Mesodermal cell (in vitro differentiated cells): ENCODE results near the gene NOTCH1.
A peak's percentile ranks its signal among the peaks of the same experiment; 100 is the strongest.

Experiments
- H3K27ac ChIP-seq: 2 replicates; pipeline ENCODE4 v1.7.0; 2013; ENCODE audit warnings: mild to moderate bottlenecking, low read depth, low read length, moderate library complexity; ENCODE audit not compliant: severe bottlenecking
- H3K36me3 ChIP-seq: 2 replicates; pipeline ENCODE4 v1.7.1; 2013; ENCODE audit warnings: mild to moderate bottlenecking, low read length, moderate library complexity; ENCODE audit not compliant: control insufficient read depth, insufficient read depth
- H3K4me1 ChIP-seq: one replicate; pipeline ENCODE4 v1.7.1; 2013; ENCODE audit warnings: mild to moderate bottlenecking, low read length; ENCODE audit not compliant: insufficient read depth, control insufficient read depth, poor library complexity, severe bottlenecking
- H3K4me3 ChIP-seq: 2 replicates; pipeline ENCODE4 v1.7.0; 2013; ENCODE audit warnings: low read length, control low read depth, mild to moderate bottlenecking; ENCODE audit not compliant: insufficient read depth, poor library complexity, severe bottlenecking; ENCODE audit errors: extremely low read depth
- H3K9me3 ChIP-seq: 2 replicates; pipeline ENCODE4 v1.7.1; 2013; ENCODE audit warnings: mild to moderate bottlenecking, low read length, moderate library complexity; ENCODE audit not compliant: control insufficient read depth
- WGBS, 2 experiments: methylation state at CpG; one replicate each; pipeline ENCODE4 v1.1.5; 2013; ENCODE audit warnings: missing lambda C conversion rate in 2 of 2; ENCODE audit not compliant: insufficient coverage in 2 of 2; 5-methylcytosine and 5-hydroxymethylcytosine counted together

The NOTCH1 gene

DNA sequence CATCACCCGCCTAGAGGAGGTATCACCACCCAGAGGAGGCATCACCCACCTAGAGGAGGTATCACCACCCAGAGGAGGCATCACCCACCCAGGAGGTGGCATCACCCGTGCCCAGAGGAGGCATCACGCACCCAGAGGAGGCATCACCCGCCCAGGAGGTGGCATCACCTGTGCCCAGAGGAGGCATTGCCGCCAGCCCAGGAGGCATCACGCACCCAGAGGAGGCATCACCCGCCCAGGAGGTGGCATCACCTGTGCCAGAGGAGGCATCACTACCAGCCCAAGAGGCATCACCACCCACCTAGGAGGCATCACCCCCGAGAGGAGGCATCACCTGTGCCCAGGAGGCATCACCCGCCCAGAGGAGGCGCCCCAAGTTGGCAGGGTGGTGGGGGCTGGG, 2.6 kb downstream of the NOTCH1 start:
- Histone ChIP-seq H3K4me1 (peaks cover 16% of the 10 kb centered on the region), H3K9me3 (no peaks in the 10 kb centered on the region), H3K36me3 (peaks cover 53% of the 10 kb centered on the region), H3K4me3 (peak overlapping the region; percentile 92), H3K27ac (no peak overlapping the region)
- WGBS, 2 experiments: 97 to 99% methylated on average over 7 to 9 of the region's 10 CpGs

DNA sequence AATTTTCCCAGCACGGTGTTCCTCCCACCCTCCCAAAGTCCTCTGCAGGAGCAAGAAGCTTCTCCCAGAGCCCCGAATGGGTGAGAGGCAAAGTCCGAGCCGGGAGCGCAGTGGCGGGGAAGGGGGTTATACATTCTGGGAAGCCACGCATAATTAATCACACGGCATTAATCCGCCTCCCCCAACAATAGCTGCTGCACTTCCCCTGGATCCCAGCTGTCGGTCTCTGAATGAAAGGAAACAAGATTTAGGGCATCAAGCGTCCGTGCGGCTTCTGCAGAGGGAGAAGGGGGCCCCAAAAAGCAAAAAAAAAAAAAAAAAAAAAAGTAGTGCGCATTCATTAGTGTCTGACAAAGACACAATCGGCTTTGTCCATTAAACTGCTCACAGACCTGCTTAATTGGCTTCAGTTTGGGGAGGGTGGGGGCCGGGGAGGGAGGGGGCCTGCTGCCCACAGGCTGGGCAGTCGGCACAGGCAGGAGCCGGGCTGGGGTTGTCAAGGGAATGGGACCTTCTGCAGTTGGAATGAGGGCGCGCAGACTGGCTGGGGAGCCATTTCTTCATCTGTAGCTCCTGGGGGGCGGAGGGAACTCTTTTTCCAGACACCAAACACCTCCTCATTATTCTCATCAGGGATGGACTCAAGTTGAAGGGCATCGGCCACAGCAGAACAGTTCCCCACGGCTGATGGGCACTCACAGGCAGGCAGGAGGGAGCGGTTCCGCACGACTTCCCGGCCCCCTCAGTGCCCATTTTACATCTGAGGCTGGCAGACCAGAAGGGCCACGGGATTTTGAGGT, 3.4 kb downstream of the NOTCH1 start:
- Histone ChIP-seq H3K4me1 (peaks cover 12% of the 10 kb centered on the region), H3K9me3 (no peaks in the 10 kb centered on the region), H3K27ac (peak overlapping the region; percentile 23), H3K36me3 (peaks cover 58% of the 10 kb centered on the region), H3K4me3 (no peak overlapping the region)
- 88 to 89% methylated on average over 11 to 18 of the region's 28 CpGs for WGBS, 2 experiments

DNA sequence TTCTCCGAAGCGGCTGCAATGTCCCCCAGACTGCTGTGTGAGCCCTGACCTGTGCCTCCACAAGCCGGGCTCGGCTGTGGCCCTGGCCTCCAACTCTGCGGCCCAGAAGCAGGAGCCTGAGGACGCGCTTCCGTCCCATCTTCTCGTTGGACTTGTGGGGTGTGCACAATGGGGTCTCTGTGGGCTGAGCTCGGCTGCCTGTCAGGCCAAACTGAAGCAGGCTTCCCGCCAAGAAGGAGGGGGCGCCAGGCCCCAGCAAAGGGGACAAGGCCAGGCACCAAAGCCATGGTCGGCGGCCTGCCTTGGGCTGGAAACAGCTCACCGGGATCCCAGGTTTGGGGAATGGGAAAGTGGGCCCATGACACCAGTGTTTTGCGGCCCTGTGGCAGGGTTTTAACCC, 4.1 kb downstream of the NOTCH1 start:
- Histone ChIP-seq H3K27ac (peak overlapping the region; percentile 49), H3K4me3 (no peak overlapping the region), H3K4me1 (peaks cover 4% of the 10 kb centered on the region), H3K36me3 (peaks cover 58% of the 10 kb centered on the region), H3K9me3 (no peaks in the 10 kb centered on the region)
- 91 to 94% methylated on average over 16 of the region's 16 CpGs for WGBS, 2 experiments

DNA sequence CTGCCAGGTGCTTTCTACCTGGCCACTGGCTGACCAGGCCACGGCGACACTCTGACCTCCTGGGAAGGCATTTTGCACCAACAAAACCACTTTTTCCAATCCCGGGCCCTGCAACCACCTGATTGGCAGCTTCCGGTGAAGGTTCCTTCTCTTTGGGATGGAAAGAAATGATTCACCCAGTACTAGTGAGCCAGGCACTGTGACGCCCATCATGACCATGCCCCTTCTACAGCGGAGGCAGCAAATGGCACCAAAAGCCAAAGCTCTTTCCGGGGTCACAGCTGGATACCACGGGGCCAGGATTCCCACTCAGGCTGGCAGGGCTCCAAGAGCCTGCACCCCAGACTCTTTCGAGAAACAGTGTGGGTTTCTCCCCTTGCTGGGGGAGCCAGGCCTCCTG, 4.7 kb downstream of the NOTCH1 start:
- Histone ChIP-seq H3K36me3 (peaks cover 63% of the 10 kb centered on the region), H3K4me1 (peaks cover 3% of the 10 kb centered on the region), H3K9me3 (no peaks in the 10 kb centered on the region), H3K27ac (peak overlapping the region; percentile 49), H3K4me3 (no peak overlapping the region)
- WGBS, 2 experiments: 95 to 99% methylated on average over 9 of the region's 9 CpGs

DNA sequence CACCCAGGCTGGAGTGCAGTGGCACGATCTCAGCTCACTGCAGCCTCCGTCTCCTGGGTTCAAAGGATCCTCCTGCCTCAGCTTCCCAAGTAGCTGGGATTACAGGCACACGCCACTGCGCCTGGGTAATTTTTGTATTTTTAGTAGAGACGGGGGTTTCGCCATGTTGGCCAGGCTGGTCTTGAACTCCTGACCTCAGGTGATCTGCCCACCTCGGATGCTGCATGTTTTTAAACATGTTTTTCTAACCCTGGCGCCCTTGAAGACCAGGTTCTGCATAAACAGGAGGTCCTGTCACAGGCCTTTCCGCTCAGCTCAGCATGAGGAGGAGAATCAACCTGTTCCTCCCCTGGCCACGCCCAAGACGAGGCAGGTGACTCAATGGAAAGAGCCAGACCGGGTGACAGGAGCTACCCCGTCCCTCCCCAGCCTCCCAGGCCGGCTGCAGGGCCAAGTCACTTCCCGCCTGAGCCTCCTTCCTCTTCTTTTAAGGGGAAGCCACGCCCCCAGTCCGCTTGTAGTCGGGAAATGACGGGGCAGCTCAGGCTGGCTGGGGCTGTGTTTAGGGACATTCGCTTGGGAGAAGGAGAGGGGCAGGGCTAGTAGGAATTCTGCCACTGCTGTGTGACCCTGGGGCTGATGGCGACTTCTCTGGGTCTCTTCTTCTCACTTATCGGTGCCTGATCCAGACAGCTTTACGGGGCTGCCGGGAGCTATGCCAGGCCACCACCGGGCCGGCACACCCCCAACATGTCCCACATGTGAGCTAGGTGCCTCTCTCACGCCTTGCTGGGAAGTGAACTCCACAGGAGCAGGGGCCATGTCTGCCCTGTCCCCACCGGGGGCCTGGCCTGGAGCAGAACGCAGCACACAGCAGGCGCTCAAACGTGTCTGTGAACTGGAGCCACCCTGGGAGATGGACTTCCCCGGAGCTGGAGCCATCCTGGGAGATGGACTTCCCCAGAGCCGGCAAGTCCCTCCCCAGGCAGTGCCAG, 6.1 kb downstream of the NOTCH1 start:
- 88 to 90% methylated on average over 23 to 29 of the region's 33 CpGs for WGBS, 2 experiments
- peaks cover 65% of the 10 kb centered on the region for H3K36me3 ChIP-seq
- no peak overlapping the region for H3K4me3 ChIP-seq
- no peaks in the 10 kb centered on the region for H3K9me3 ChIP-seq
- H3K4me1 ChIP-seq: peaks cover 6% of the 10 kb centered on the region
- H3K27ac ChIP-seq: peak overlapping the region; percentile 29

DNA sequence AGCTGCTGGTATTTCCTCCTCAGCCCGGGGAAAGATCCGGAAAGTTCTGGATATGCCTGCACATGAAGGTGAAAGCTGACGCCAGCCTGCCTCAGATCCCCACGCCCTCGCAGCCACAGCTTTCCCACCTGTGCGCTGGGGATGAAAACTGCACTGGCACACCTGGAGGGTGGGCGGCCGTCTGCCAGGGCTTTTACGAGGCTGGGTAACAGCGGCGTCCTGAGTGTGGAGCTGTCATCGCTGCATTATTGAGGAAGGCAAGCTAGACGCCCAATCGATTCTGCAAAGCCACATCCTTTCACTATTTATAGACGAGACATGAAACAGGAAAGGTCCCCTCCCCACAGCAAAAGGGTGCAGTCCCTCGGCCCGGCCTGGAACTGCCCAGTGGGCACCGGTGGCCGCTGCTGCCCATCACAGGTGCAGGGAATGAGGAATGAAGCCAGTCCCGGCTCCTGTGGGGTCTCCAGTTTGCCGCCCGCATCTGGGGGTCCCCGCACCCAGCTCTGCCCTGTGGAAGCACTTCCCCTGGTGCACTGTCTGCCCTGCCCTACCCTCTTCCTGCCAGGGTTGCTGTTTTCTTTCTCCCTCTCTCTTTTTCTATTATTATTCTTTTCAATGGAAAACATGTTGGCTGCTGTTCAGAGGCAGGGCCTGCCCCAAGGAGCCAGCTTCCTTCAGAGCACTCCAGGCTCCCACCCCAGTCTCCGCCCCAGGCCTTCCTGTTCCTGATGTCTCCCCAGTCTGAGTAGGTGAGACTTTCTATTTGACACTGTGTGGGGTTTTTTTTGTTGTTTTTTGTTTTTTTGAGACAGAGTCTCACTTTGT, 7.0 kb downstream of the NOTCH1 start:
- Histone ChIP-seq H3K4me1 (peaks cover 6% of the 10 kb centered on the region), H3K27ac (no peak overlapping the region), H3K9me3 (no peaks in the 10 kb centered on the region), H3K36me3 (peaks cover 68% of the 10 kb centered on the region), H3K4me3 (no peak overlapping the region)
- WGBS, 2 experiments: 94 to 96% methylated on average over 23 to 24 of the region's 24 CpGs

GRCh38 chr9:136537896-136538598, 7.8 kb downstream of the NOTCH1 start:
- peaks cover 61% of the 10 kb centered on the region for H3K36me3 ChIP-seq
- H3K4me1 ChIP-seq: peaks cover 6% of the 10 kb centered on the region
- no peak overlapping the region for H3K27ac ChIP-seq
- no peaks in the 10 kb centered on the region for H3K9me3 ChIP-seq
- H3K4me3 ChIP-seq: no peak overlapping the region
- 97% methylated on average over 16 to 18 of the region's 21 CpGs for WGBS, 2 experiments

DNA sequence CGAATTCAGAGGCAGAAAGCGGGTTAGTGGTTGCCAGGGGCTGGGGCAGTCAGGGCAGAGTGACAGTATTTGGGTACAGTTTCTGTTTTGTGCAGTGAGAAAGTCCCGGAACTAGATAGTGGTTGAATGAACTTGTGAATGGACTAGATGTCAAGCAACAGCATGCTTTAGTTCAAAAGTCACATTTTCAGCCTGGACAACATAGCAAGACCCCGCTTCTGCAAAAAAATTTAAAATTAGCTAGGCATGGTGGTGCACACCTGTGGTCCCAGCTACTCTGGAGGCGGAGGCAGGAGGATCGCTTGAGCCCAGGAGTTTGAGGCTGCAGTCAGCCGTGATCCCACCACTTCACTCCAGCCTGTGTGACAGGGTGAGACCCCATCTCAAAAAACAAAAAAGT, 8.4 kb downstream of the NOTCH1 start:
- peaks cover 55% of the 10 kb centered on the region for H3K36me3 ChIP-seq
- peaks cover 6% of the 10 kb centered on the region for H3K4me1 ChIP-seq
- no peak overlapping the region for H3K4me3 ChIP-seq
- 98% methylated on average over 7 of the region's 7 CpGs for WGBS, 2 experiments
- no peaks in the 10 kb centered on the region for H3K9me3 ChIP-seq
- no peak overlapping the region for H3K27ac ChIP-seq

DNA sequence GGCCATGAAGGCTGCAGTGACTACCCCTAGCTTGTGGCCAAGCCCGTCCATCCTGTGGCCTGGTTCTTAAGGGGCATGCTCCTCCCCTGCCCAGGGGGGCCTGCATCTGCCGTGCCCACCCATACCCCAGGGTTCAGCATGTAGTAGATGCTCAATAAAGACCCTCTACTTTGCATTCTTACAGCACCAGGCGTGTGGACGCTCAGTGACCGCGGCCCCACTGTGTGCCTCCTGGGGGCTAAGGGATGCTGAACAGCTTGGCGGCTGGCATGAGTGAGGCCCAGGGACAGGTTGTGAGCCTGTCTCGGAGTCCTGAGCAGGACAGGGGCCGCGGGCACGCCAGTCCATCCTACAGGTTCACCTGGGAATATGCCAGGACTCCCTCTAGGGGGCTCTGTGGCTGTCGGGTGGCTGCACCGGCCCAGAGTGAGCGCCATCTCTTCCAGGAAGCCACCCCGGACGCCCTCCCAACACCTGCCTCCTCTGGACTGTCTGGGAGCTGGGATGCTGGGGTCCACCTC, 9.1 kb downstream of the NOTCH1 start:
- H3K4me1 ChIP-seq: peaks cover 6% of the 10 kb centered on the region
- WGBS, 2 experiments: 95% methylated on average over 15 to 16 of the region's 16 CpGs
- no peak overlapping the region for H3K4me3 ChIP-seq
- H3K36me3 ChIP-seq: peaks cover 49% of the 10 kb centered on the region
- no peak overlapping the region for H3K27ac ChIP-seq
- no peaks in the 10 kb centered on the region for H3K9me3 ChIP-seq
